Dermis blood vessel endothelial cell (primary cell): ENCODE measurements around the gene CD79A. TPM values are rescaled to one million over a fixed set of nuclear protein-coding genes. Genes with fewer than 3 reads are reported as not detected.

Experiments
- DNase-seq: peaks from one replicate; pipeline ENCODE4 v3.0.0; 2010
- total RNA-seq: library from RNA; depleted of rRNA; stranded (reverse); fragments of >200 nt; gene quantifications from 2 replicates; pipeline ENCODE4 v1.2.3, GENCODE V29; 2014

The CD79A gene
- total RNA-seq = 0.09 and 0.34 TPM in 2 replicates

DNA sequence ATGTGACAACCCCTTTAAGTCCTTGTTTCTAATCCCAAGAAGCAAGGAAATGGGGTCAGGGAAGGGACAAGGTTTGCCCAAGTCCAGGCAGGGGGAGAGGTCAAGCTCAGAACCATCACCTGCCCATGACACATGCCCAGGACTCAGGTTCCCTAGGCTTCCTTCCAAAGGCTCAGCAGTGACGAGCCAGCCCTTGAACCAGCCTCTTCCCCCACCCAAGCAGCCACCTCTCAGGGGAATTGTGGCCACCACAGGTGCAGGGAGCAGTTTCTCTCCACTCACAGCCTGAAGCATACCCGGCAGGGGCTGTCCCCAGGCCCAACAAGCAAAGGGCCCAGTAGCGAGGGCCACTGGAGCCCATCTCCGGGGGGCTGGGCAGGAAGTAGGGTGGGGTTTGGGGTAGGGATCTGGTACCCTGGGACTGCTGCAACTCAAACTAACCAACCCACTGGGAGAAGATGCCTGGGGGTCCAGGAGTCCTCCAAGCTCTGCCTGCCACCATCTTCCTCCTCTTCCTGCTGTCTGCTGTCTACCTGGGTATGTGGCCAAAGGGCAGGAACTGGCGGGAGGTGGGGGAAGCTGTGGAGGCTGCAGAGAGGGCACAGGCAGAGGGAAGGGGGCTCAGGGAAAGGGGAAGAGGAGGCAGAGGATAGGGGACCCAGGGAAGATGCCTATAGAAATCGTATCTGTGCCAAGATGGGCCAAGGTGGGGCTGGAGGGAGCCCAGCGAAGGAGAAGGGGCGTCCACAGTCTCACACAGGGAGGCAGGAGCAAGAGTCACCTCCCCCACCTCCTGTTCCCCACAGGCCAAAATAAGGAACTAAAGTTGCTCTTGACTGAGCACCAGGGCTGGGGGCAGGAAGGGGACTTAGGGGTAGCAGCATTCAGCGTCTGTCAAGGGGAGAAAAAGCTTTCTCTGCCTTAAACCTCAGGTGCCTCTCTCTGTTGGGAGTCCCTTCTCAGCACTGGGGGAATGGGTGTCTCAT lies at the start of gene CD79A:
Gene CD79A (plus strand): TSS at position 433 of the 986 bp plus-strand sequence. CDS start 26 bp downstream, at position 459.
- DNase-seq = no peak

- no peak for DNase-seq
These were observed 38.9 kb upstream of the CD79A start for GRCh38 chr19:41837981-41838708.

DNA sequence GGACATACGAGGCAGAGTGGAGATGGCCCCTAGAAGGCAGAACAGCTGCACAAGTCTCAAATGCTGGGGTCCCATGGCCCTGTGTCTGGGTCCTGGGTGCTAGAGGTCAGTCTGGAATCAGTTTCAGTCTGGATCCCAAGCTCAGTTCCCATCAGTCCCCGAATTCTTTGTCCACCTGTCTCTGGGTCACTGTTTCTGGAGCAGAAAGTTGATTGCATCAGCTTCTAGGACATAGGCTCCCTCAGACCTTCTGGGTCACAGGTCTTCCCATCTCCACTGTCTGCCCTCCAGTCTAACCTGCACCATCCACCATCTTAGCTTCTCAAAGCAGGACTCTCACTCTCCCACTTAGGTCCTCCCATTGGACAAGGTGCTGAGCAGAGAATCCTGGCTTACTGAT lies 37.9 kb upstream of the CD79A start:
- no peak for DNase-seq

- DNase-seq = no peak
These were observed 33.7 kb upstream of the CD79A start for GRCh38 chr19:41843371-41843770.

DNA sequence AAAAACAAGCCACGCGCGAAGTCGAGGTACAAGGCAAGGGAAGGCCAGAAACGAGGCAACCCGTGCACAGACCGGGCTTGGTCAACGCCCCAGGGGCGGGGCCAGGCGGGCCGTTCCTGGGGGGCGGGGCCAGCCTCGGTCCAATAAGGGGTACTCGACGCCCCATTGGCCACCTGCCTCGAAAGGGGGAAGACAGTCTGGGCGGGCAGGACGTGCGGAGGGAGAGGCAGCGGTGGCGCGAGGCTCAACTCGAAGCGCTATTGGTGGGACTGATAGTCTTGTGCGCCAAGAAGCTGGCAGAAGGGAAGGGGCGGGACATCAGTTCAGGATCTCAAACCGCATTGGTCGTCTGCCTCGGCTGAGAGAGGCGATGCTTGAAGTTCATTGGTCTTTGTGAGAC lies 32.5 kb upstream of the CD79A start, which contains the start of gene LYPD4:
Gene LYPD4 (minus strand): TSS at position 83 of the 400 bp plus-strand sequence. CDS start 5,398 bp downstream, outside the sequence.
- no peak for DNase-seq

- no peak for DNase-seq
These were observed 32.3 kb upstream of the CD79A start, which contains the start of gene DMRTC2 for GRCh38 chr19:41845001-41845050. DMRTC2 (plus strand) TSS chr19:41845042; CDS start chr19:41847429, 2,387 bp downstream.

DNA sequence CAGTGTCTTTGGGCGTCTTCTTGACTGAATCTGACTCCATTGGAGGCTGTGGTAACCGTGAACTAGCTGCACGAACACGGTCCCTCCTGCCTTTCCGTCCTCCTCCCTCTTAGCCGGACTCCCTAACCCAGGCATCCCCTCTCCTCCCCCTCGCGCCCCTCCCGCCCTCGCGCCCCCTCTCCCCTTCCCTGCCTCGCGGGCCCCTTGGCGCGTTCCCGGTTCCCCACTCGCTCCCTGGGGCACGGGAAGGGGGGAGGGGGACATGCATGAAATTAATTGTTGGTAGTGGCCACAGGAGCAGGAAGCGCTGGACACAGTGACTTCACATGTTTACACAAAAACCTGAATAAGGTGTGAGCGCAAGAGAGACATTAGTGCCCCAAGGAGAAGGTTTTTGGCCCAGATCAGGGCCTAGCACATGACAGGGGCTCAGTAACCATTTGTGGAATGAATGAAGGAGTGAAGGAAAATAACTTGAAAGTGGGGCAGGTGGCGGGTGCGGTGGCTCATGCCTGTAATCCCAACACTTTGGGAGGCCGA lies 32.0 kb upstream of the CD79A start:
- no peak for DNase-seq

- no peak for DNase-seq
These were observed 29.6 kb upstream of the CD79A start for GRCh38 chr19:41847351-41848105.

DNA sequence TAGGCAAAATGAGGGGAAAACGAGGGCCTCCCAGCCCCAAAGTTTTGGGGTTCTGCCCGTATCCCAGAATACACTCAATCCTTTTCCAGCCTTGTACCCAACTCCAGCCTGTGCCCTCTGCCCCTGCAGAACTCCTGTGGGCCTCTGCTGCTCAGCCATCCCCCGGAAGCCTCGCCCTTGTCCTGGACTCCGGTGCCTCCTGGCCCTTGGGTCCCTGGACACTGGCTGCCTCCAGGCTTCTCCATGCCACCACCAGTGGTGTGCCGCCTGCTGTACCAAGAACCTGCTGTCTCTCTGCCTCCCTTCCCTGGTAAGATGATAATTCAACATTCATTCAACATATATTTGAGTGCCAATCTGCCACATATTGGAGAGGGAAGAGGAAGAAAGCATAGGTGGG lies 28.4 kb upstream of the CD79A start:
- DNase-seq = no peak

DNA sequence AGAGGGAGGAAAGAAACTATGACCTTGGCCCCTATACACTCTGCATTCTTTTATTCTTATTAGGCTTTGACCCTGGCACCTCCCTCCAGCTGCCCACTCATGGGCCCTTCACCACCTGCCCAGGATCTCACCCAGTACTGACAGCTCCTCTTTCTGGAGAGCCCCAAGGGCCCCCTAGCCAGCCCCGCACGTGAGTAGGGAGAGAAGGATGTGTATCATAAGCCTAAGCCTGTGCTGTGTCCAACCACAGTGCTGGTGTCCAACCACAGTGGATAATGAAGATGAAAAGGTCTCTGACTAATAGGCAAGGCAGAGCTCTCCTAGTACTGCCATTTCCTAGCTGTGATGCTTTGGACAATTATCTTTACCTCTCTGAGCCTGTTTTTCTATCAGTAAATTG lies 28.0 kb upstream of the CD79A start:
- no peak for DNase-seq

DNA sequence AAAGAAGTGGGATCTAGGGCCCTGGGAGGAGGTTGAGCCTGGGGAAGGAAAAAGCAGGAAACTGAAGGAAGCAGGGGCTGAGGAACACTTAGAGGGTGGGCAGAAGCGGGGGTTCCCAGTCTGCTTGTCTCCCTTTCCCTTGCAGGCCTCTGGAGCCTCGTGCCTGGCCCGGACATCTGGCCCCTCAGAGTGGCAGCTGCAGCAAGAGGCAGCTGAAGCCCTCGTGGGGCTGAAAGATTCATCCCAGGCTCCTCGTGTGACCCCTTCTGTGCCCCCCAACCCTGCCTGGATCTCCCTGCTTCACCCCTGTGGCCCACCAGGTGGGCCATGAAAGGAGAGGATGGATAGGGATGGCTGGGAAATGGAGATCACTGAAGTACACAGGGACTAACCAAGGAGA lies 26.7 kb upstream of the CD79A start:
- DNase-seq = no peak

GRCh38 chr19:41851456-41851855 lies 25.6 kb upstream of the CD79A start:
- DNase-seq = no peak

DNA sequence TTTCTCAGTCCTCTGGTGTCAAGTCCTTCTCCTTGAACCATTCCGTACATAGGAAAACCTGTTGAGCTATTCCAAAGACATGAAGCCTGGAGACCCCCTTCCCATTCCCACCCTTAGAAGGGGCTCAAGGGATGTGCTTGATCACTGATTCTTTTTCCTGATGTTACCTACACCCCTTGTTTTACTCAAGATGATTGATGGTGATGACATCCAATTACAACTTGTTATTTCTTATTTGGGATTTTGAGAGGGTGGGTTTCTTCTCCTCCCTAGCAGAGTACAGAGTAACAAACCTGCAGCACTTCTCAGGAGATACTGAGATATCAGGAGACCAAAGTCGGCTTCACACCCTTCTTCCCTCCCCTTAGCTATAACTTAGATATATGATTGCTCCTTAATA lies 23.7 kb upstream of the CD79A start:
- no peak for DNase-seq

GRCh38 chr19:41853768-41854167 lies 23.3 kb upstream of the CD79A start:
- DNase-seq = no peak

- no peak for DNase-seq
These were observed 17.9 kb upstream of the CD79A start for GRCh38 chr19:41859213-41859617.

DNA sequence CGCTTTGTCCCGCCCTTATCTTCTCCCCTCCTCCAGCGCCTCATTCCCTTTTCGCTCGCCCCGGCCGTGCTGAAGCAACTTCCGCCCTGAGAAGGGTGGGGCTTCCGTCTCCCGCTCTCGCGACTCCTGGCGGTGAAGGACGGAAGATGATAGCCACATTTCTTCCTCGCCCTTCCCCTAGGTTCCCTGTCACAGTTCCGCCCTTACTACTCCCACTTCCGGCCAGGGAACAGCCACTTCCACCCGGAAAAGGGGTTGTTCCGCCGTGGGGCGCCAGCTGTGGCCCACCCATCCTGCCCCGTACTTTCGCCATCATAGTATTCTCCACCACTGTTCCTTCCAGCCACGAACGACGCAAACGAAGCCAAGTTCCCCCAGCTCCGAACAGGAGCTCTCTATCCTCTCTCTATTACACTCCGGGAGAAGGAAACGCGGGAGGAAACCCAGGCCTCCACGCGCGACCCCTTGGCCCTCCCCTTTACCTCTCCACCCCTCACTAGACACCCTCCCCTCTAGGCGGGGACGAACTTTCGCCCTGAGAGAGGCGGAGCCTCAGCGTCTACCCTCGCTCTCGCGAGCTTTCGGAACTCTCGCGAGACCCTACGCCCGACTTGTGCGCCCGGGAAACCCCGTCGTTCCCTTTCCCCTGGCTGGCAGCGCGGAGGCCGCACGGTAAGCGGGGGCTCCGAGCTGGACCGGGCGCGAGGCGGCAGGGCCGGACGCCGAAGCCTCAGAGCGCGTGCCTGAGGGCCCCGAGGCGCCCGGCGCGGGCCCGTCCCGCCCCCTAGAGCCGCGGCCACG lies 17.3 kb upstream of the CD79A start, which contains the start of gene RPS19:
Gene RPS19 (plus strand): TSS at position 638 of the 801 bp plus-strand sequence. CDS start 520 bp downstream, outside the sequence.
- DNase-seq = peak; percentile 99

DNA sequence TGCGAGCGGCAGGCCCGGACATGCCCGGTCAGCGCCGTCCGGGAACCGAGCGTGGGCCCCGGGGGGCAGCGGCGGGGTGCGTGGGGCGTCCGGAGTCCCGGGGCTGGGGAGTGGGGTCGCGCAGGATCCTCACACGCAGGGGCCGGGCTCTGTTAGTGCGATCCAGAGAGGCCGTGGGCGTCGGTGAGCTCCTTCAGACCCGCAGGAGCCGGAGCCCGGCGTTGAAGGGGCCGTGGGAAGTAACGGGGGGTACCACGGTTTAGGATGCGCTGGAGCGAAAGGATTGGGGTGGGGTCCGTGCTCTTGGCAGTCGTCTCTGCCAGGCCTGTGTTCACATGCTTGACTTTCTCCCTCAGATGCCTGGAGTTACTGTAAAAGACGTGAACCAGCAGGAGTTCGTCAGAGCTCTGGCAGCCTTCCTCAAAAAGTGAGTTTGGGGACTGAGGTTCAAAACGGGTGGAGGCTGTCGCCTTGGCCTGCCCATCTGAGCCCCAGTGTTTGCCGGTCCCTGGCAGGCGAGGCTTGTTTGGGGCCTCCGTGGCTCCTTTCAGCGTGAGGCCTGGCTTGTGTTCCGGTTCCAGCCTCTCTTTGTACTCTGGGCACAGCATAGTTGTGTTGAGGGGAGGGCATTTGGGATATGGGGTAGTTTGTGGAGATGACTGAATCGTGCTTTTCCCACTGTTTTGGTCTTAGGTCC lies 16.5 kb upstream of the CD79A start:
- peak; percentile 39 for DNase-seq

- no peak for DNase-seq
These were observed 15.8 kb upstream of the CD79A start for GRCh38 chr19:41861116-41861768.

GRCh38 chr19:41861846-41862245 lies 15.2 kb upstream of the CD79A start:
- DNase-seq = no peak

GRCh38 chr19:41862445-41862986 lies 14.6 kb upstream of the CD79A start:
- DNase-seq = no peak
